ENCODE results near the gene WASHC4. TPM values are rescaled to one million over a fixed set of nuclear protein-coding genes. Genes with fewer than 3 reads are reported as not detected.
"Not testable (repeated sequence)": the region's sequence is repeated elsewhere in the genome, so short reads cannot be mapped to it uniquely, and the experiment has no call there.

WASHC4 gene
- total RNA-seq, 2 experiments from 2014 or later, result 29.6 to 30.9 TPM

DNA sequence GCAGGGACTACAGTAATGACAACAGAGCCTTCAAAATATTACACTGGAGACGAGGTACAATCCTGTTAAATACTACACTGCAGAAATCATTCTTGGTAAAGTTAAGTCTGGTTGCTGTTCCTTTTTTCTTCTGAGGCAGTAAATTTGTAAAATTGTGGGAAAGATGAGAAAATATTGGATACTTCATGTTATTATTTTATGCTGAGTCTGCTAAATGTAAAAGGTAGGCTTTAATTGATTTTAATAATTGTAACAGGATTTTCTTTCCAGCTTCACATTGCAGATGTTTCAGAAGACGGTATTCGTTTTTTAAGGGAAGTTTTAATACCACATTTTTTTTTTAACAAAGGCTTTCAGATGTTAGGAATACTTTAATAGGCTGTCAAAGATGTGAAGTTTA, 62.6 kb downstream of the WASHC4 start:
- H3K4me3 Mint-ChIP-seq, result no peak overlapping the region
- H3K36me3 Mint-ChIP-seq, result peaks cover 5% of the 10 kb centered on the region
- H3K27me3 Mint-ChIP-seq, result no peaks in the 10 kb centered on the region
- peaks cover 6% of the 10 kb centered on the region for H3K4me1 Mint-ChIP-seq
- DNase-seq, result no peak
- no peak overlapping the region for H3K27ac Mint-ChIP-seq
- H3K9me3 Mint-ChIP-seq, result no peaks in the 10 kb centered on the region

- Mint-ChIP-seq H3K4me3 (no peak overlapping the region), H3K27ac (peak overlapping the region; percentile 68), H3K27me3 (no peaks in the 10 kb centered on the region)
These were observed 64.3 kb downstream of the WASHC4 start for GRCh38 chr12:105171691-105172436.

GRCh38 chr12:105175397-105175990, 68.0 kb downstream of the WASHC4 start:
- peaks cover 13% of the 10 kb centered on the region for H3K9me3 Mint-ChIP-seq
- peaks cover 10% of the 10 kb centered on the region for H3K4me1 Mint-ChIP-seq
- no peak for DNase-seq
- H3K27ac Mint-ChIP-seq, result no peak overlapping the region
- H3K27me3 Mint-ChIP-seq, result no peaks in the 10 kb centered on the region
- no peak overlapping the region for H3K4me3 Mint-ChIP-seq
- peaks cover 26% of the 10 kb centered on the region for H3K36me3 Mint-ChIP-seq

More at GRCh38 chr12:105171691-105172436, 64.3 kb downstream of the WASHC4 start:
- H3K9me3 Mint-ChIP-seq, result no peaks in the 10 kb centered on the region
- DNase-seq, result no peak
- peaks cover 10% of the 10 kb centered on the region for H3K4me1 Mint-ChIP-seq
- peaks cover 11% of the 10 kb centered on the region for H3K36me3 Mint-ChIP-seq

DNA sequence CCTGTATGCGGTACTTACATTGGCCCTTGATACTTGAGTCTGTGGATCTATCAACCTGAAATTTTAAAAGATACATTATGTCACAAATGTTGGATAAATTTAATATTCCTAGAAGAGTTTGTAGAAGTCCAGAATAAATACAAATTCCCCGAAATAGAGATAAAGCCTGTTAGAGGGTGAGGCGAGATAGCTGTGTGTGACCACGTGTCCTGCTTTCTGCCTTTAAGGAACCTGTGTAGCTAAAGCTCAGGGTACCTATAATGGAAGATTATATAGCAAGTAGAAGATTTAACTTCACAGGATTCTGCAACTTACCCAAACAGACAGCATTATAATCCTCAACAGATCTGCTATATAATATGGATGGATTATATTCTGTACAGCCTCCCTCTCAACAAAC, 69.7 kb downstream of the WASHC4 start:
- DNase-seq, result no peak
- Mint-ChIP-seq H3K36me3 (peaks cover 43% of the 10 kb centered on the region), H3K4me1 (peaks cover 8% of the 10 kb centered on the region), H3K4me3 (no peak overlapping the region), H3K27ac (no peak overlapping the region), H3K27me3 (no peaks in the 10 kb centered on the region), H3K9me3 (peaks cover 17% of the 10 kb centered on the region)

DNA sequence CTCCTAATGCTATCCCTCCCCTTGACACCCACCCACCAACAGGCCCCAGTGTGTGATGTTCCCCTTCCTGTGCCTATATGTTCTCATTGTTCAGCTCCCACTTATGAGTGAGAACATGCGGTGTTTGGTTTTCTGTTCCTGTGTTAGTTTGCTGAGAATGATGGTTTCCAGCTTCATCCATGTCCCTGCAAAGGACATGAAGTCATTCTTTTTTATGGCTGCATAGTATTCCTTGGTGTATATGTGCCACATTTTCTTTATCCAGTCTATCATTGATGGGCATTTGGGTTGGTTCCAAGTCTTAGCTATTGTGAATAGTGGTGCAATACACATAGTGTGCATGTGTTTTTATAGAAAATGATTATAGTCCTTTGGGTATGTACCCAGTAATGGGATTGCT, 71.6 kb downstream of the WASHC4 start:
- not testable (repeated sequence) for H3K27me3 Mint-ChIP-seq, DNase-seq, H3K4me3 Mint-ChIP-seq, H3K27ac Mint-ChIP-seq, H3K4me1 Mint-ChIP-seq
- H3K36me3 Mint-ChIP-seq, result peaks cover 62% of the 10 kb centered on the region
- H3K9me3 Mint-ChIP-seq, result peaks cover 32% of the 10 kb centered on the region

- H3K4me3 Mint-ChIP-seq, H3K27me3 Mint-ChIP-seq, H3K27ac Mint-ChIP-seq, H3K4me1 Mint-ChIP-seq, DNase-seq: not testable (repeated sequence)
- peaks cover 32% of the 10 kb centered on the region for H3K9me3 Mint-ChIP-seq
- H3K36me3 Mint-ChIP-seq, result peaks cover 78% of the 10 kb centered on the region
These were observed 75.9 kb downstream of the WASHC4 start for GRCh38 chr12:105183406-105183805.

- H3K4me3 Mint-ChIP-seq, H3K27ac Mint-ChIP-seq, DNase-seq, H3K4me1 Mint-ChIP-seq, H3K27me3 Mint-ChIP-seq: not testable (repeated sequence)
- Mint-ChIP-seq H3K36me3 (peaks cover 80% of the 10 kb centered on the region), H3K9me3 (peaks cover 32% of the 10 kb centered on the region)
These were observed 76.4 kb downstream of the WASHC4 start for GRCh38 chr12:105183976-105184375.

GRCh38 chr12:105189293-105189692, 81.8 kb downstream of the WASHC4 start:
- no peaks in the 10 kb centered on the region for H3K9me3 Mint-ChIP-seq
- no peak overlapping the region for H3K27ac Mint-ChIP-seq
- H3K27me3 Mint-ChIP-seq, result no peaks in the 10 kb centered on the region
- DNase-seq, result no peak
- H3K36me3 Mint-ChIP-seq, result peaks cover 32% of the 10 kb centered on the region
- peaks cover 3% of the 10 kb centered on the region for H3K4me1 Mint-ChIP-seq
- no peak overlapping the region for H3K4me3 Mint-ChIP-seq

GRCh38 chr12:105190530-105190929, 83.0 kb downstream of the WASHC4 start:
- no peaks in the 10 kb centered on the region for H3K27me3 Mint-ChIP-seq
- H3K27ac Mint-ChIP-seq, result no peak overlapping the region

GRCh38 chr12:105192624-105193225, 85.2 kb downstream of the WASHC4 start:
- no peak for DNase-seq
- Mint-ChIP-seq H3K36me3 (peaks cover 14% of the 10 kb centered on the region), H3K4me3 (no peak overlapping the region), H3K27ac (no peak overlapping the region), H3K27me3 (no peaks in the 10 kb centered on the region), H3K4me1 (no peaks in the 10 kb centered on the region), H3K9me3 (no peaks in the 10 kb centered on the region)

More at GRCh38 chr12:105190530-105190929, 83.0 kb downstream of the WASHC4 start:
- Mint-ChIP-seq H3K4me3 (no peak overlapping the region), H3K36me3 (peaks cover 23% of the 10 kb centered on the region), H3K9me3 (no peaks in the 10 kb centered on the region), H3K4me1 (peaks cover 3% of the 10 kb centered on the region)
- no peak for DNase-seq

DNA sequence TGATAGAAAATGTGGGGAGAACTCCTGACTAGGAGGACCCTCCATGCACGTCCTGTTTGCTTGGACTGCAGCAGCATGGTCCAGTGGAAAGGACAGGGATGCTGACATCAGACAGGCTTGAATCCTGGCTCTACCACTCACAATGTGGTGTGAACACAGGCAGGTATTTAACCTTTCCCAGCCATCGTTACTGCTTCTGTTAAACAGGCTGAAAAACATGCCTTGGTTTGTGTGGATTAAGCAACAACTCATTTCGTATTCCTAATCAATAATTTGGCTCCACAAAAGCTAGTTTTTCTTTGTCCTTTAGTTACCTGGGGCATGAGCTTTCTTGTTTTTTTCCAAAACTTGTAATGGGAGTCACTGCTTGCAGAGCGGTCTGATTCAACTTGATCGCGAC, 87.4 kb downstream of the WASHC4 start:
- no peaks in the 10 kb centered on the region for H3K27me3 Mint-ChIP-seq
- no peaks in the 10 kb centered on the region for H3K9me3 Mint-ChIP-seq
- H3K36me3 Mint-ChIP-seq, result peaks cover 3% of the 10 kb centered on the region
- no peak overlapping the region for H3K4me3 Mint-ChIP-seq
- DNase-seq, result no peak
- no peaks in the 10 kb centered on the region for H3K4me1 Mint-ChIP-seq
- H3K27ac Mint-ChIP-seq, result no peak overlapping the region

- no peak for DNase-seq
- no peak overlapping the region for H3K27ac Mint-ChIP-seq
- no peaks in the 10 kb centered on the region for H3K4me1 Mint-ChIP-seq
- peaks cover 3% of the 10 kb centered on the region for H3K36me3 Mint-ChIP-seq
- no peak overlapping the region for H3K4me3 Mint-ChIP-seq
- no peaks in the 10 kb centered on the region for H3K27me3 Mint-ChIP-seq
- H3K9me3 Mint-ChIP-seq, result no peaks in the 10 kb centered on the region
These were observed 88.6 kb downstream of the WASHC4 start for GRCh38 chr12:105196090-105196489.

GRCh38 chr12:105198961-105199360, 91.4 kb downstream of the WASHC4 start:
- Mint-ChIP-seq H3K27ac (no peak overlapping the region), H3K27me3 (no peaks in the 10 kb centered on the region), H3K9me3 (no peaks in the 10 kb centered on the region), H3K4me3 (no peak overlapping the region), H3K4me1 (no peaks in the 10 kb centered on the region), H3K36me3 (peaks cover 8% of the 10 kb centered on the region)
- DNase-seq, result no peak

DNA sequence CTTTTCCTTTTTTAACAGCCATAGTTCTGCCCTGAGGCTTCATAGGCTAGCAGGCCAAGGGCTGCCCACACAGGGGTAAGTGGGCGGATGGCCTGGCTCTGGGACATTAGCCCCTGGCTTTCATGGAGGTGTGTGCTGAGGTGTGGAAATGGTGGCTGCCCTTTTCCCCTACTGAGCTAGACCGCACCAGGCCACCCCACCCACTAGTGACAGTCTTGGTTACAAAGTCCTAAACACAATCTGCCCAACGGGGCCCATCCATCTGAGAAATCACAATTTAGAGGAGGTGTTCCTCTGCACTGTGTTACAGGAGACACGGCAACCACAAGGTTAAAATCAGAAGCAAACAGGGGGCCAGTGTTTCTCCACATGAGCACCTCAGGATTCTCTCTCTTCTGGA, 92.9 kb downstream of the WASHC4 start:
- Mint-ChIP-seq H3K36me3 (peaks cover 6% of the 10 kb centered on the region), H3K4me1 (peaks cover 6% of the 10 kb centered on the region), H3K4me3 (no peak overlapping the region), H3K27ac (no peak overlapping the region), H3K9me3 (no peaks in the 10 kb centered on the region), H3K27me3 (no peaks in the 10 kb centered on the region)
- no peak for DNase-seq

DNA sequence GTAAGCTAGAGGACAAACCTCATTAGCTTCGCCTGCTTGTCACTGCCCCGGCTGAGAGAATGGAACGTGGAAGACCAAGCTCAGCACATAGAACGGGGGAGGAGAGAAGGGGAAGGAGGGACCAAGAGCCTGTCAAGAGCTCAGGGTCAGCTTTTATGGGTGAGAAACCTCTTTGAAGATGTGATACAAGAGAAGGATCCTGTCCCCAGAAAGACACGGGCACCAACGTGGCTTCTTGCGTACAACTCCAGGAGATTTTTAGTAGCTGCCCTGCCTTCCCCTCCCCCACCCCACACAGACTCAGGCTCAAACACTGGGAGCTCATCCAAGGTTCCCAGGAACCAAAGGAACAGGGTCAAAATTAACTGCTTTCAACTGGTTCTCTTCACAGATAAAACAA, 93.8 kb downstream of the WASHC4 start:
- no peaks in the 10 kb centered on the region for H3K9me3 Mint-ChIP-seq
- no peak overlapping the region for H3K4me3 Mint-ChIP-seq
- H3K27ac Mint-ChIP-seq, result no peak overlapping the region
- no peak for DNase-seq
- H3K4me1 Mint-ChIP-seq, result peaks cover 6% of the 10 kb centered on the region
- H3K36me3 Mint-ChIP-seq, result peaks cover 7% of the 10 kb centered on the region
- no peaks in the 10 kb centered on the region for H3K27me3 Mint-ChIP-seq
